ENCODE measurements around the gene STXBP1.

Gene STXBP1

DNA sequence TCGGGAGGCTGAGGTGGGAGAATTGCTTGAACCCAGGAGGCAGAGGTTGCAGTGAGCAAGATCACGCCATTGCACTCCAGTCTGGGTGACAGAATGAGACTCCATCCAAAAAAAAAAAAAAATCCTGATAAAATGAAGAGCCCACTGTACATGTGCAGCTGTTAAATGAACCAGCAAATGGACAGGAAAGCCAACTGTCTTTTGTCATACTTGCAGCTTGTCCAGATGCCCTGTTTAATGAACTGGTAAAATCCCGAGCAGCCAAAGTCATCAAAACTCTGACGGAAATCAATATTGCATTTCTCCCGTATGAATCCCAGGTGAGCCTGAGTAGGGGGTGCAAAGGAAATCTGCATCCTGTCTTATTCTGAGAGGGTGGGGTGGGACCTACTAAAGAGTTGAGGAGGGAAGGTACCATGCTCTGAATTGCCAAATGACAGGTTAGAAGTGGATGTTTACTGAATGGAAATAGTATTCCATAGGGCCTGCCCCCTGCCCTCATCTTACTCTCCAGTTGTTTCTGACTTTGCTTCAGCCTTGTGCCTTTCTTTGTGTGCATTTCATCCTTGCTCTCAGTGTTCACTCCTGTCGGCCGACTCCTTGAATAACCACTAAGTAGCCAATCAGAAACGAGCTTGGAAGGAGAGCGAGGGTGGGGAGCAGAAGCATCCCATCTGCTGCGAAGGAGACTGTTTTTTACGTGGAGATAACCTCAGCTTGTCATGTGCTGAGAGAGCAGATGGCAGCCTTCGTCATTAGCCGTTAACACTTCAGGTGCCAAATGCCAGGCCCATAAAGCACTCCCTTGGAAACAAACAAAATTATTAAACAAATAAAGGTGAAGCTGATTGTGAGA, 49.0 kb downstream of the STXBP1 start:
- DNase-seq: no peak

DNA sequence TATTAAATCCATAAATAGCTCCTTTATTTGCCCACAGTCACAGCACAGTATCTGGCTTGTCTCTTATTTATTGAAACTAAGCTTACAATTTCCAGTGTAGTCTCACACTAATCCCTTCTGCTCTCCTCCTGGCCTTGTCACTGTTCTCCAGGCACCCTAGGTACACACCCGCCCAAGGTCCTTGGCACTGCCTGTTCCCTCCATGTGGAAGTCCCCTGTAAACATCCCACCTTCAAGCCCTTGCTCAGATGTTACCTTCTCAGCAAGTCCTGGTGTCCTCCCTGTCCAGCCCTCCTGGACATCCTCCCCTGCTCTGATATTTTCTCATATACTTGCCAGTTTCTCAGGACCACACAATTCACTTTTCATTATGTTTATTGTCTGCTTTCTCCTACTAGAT, 50.5 kb downstream of the STXBP1 start:
- no peak for DNase-seq

DNA sequence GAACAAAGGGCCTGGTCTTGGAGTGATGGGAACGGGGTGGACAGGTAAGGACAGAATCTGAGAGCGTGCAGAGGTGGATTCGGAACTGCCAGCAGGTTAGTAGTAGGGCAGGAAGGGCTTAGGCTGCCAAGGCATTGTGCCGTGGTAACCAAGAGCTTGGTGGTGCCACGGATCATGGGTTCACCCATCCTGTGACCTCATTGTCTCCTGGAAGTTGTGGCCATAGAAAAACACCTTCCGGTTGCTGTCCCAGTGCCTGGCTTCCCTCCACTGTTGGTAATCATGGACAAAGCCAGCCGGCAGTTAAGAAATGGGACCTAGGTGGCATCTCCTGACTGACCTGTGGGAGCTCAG, 52.2 kb downstream of the STXBP1 start:
- no peak for DNase-seq

DNA sequence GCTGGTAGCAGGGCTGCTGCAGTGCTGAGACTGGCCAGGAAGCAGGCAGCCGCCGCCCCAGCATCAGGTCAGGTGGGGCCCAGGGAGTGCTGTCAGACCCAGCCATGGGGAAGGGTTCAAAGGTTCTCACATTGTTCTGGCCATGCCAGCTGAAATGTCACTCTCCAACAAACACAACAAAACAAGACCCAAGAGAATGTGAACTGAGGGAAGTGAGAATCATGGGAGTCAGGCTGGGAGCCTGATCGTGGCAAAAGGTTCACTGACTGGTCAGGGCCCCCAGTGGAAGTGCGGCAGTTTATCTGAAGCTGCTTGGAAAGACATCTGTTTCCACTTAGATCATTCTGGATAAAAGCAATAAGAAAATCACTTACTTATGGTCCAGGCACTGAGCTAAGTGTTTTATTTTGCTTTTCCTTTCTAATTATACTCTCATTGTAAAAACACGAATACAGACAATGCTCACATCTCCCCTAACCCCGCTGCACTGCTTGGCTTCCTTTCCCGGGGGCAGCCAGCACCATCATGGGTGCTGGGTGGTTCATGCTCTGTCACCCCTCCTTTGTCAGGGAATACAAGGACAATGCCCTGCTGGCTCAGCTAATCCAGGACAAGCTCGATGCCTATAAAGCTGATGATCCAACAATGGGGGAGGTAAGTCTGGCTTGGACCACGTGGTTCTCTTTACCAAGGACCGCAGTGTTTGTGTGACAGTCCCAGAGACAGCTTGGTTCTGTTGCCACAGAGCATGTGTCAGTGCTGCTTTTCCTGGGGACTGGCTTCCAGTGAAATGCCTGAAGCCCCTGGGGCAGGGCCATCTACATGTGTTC, 52.8 kb downstream of the STXBP1 start:
- no peak for DNase-seq

DNA sequence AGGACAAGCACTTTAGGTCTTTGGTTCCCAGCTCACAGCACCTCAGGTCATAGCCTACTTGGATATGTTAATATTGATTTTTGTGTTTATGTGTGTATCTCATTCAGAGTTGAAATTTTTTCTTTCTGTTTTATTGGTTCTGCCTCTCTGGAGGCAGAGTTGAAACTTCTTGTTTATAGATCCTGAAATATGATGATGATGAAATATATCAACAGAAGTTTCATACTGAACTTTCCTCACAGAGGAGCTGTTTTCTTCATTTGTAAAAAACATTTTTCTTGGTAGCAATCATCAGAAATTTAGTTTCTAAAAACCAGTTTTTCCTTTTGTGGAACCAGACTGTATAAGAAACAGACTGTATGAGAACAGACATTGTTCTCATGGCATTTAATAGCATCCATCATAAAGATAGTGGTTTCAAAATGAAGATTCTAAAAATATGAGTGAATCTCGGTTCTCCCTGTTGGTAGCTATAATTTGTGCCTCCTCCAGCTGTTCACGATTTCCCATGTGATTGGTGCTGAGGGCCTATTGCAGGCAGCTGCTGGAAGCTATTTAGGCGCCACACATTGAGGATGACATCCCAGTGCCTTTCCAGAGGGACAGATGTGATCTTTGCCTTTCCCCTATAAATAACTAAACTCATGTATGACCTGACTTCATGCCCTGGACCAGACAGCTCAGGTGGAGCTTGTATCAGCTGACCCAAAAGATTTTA, 55.2 kb downstream of the STXBP1 start:
- peak; percentile 7 for DNase-seq

DNA sequence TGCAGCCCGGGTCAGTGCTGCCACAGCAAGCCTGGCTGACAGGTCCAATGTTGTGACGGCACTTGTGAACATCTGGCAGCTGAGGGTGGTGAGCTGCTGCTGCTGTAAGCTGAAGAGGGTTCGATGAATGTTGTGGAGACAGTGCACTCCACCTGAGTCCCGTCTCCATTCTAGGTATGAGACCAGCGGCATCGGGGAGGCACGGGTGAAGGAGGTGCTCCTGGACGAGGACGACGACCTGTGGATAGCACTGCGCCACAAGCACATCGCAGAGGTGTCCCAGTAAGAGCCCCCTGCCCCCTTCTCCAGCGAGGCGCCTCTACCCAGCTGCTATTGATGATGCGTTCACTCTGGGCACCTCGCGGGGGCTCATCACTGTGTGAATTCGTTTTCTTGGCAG, 55.8 kb downstream of the STXBP1 start:
- no peak for DNase-seq

DNA sequence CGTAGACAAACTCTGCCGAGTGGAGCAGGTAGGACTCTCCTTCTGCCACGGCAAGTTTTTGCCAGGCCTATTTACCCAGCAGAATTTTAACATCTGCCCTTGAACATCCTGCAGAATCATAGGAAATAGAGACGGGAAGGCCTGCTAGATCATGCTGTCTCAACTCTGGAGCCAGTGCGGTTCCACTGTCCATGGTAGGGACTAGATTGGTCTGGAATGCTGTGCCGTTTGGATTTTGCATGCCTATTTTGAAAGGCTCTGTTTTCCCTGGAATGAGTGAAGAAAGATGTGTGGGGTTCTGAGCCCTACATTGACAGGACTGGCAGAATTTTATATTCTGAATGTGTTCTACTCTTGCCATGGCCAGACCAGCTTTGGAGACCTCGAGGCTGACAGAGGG, 61.2 kb downstream of the STXBP1 start:
- no peak for DNase-seq

DNA sequence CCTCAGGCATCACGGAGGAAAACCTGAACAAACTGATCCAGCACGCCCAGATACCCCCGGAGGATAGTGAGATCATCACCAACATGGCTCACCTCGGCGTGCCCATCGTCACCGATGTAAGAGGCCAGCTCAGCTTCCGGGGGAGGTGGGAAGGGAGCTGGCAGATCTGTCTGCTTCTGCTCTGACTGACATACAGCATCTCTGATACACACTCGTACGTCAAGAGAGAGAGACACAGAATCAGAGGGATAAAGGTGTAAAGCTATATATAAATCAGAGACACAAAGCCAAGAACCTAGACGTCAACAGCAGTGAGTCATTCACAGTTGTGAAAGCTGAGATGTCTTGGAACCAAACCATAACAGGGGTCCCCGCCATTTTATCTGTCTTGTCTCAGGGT, 64.6 kb downstream of the STXBP1 start:
- no peak for DNase-seq

DNA sequence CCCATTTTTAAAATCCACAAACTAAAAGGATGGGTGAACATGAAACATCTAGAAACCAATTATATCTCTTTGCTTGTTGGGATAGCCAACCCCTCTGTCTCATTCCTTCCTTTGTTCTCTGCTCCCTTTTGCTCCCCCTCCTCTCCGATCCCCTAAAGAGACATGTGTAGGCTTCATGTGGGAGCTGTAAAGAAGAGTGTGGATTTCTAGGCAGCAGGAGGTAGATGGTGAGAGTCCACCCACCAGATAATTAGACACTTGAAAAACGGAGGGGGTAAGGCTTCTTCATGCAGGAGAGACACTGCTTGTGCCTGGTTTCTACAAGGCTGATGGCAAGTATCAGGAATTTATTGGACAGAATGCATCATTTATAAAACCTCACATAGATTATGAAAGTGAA, 67.4 kb downstream of the STXBP1 start:
- DNase-seq: no peak

DNA sequence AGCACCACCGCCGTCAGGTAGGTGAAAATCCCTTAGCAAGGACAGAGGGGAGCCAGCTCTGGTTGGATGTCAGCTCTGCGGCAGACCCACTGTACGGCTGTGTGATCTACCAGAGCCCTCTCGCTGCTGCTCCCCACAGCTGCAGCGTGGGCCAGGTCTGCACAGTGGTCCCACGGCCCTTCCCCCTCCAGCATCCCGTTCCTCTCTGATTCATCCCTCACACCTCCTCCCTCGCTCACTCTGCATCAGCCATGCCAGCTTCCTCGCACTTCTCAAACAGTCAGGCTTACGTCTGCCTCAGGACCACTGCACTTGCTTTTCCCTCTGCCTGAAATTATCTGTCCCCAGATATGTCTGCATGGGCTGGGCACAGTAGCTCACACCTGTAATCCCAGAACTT, 68.1 kb downstream of the STXBP1 start:
- no peak for DNase-seq

DNA sequence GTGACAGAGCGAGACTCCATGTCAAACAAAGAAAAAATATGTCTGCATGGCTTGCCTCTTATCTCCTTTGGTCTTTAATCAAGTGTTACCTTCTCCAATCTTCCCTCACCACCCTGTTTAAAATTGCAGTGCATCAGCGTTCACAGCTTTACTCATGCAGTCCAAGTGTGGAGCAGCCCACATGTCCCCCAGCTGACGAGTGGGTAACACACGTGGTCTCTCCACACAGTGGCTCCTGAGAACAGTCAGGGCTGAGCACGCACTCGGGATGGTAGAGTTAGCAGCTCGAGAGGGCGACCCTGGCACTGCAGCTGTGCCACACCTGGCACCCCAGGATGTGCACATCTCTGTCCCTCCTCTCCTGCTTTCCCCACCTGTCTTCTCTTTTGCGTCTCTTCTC, 68.8 kb downstream of the STXBP1 start:
- DNase-seq: no peak

DNA sequence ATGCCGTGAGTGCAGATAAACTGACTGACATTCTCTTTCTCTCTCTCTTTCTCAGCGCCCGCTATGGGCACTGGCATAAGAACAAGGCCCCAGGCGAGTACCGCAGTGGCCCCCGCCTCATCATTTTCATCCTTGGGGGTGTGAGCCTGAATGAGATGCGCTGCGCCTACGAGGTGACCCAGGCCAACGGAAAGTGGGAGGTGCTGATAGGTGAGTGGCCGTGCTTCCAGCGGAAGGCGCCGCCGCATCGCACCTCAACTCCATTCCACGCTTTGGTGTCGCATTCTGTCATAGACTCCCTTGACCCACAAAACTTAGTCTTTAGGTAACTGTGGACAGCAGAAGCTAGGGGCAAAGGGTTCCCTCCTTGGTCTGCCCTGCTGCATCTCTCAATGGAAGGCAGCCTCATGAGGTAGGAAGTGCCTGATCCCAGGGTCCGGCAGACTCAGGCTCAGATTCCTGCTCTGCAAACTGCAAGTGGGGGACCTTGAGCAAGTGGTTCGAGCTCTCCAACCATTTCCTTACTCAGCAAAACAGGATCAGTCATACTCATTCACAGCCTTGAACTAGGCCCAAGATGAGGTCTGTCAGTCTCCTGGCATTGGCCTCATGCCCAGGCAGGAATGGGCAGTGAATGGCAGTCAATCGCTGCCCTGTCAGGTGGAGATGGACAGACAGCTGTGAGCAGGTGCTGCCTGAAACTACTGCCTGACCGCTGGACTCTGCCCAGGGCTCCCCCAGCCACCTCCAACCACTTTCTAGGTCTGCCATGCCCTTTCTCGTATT, 70.5 kb downstream of the STXBP1 start:
- DNase-seq: no peak

DNA sequence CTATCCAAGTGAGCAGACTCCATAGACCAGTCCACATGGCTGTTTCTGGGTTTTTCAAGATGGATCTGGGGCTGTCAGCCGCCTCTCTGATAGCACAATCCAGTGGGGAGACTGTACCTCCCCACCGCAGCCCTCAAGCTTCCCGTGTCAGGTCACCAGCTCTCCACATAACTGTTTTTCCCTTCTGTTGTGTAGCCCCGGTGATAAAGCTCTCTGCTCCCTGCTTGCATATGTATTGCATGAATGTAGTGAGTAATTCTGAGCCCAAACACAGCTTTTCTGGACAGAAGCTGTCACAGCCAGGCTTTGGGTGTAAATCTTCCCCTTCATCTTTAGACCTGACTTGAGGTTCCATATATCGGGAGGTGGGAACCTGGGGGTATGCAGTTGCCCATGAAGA, 71.6 kb downstream of the STXBP1 start:
- DNase-seq: no peak

DNA sequence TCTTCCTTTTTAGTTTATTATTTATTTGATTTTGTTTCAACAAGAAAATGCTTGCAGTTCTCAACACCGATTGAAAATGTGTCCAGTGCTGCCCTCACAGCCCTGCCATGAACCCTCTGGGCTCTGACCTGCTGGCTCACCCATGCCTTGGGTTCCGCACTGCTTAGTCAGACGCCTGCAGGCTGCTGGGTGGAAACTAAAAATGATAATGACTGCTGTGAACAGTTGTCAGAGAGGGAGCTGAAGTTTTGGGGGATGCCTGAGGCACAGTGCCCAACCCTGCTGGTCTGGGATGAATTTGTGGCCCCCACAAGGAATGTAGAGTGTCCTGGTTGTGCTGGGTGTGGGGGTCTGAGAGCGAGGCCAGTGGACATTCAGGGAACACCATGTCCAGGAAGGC, 72.5 kb downstream of the STXBP1 start:
- DNase-seq: no peak

DNA sequence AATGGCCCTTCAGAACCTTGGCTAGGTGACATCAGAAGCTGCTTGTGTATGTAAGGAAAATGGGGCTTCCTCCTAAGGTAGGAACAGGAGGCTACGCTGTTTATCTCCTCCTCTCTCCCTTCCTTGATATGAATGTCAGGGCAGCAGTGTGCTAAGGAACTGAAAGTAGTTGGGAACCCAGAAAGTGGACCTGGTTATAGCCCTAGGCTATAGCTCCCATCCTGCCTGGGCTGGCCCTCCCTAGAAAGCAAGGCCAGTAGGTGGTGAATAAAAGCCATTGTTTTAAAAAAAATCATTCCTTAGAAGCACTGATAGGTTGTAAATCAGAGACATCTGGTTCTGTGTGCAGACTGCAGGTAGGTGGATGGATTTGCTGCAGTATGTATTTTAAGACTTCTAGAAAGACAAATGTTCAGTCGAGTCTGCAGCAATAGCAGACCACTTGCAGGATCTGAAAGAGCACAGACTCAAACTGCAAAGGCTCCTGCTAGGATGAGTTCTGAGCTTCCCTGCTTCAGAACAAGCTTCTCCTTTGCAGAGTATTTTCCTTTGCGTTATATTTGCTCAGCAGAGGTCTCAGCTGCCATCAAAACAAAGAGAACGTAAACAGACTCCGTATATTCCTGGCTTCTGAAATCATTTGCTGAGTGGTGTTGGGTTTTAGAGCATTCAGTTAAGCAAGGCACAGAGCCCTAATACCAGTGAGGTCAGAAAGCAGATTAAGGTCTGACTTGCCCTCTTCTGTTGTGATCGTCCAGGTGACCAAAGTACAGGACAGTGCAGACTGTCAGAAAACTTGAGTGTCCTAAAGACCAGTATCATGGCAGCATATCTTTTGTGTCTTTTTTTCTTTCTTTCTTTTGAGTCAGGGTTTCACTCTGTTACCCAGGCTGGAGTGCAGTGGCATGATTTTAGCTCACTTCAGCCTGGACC, 74.7 kb downstream of the STXBP1 start:
- DNase-seq: no peak

DNA sequence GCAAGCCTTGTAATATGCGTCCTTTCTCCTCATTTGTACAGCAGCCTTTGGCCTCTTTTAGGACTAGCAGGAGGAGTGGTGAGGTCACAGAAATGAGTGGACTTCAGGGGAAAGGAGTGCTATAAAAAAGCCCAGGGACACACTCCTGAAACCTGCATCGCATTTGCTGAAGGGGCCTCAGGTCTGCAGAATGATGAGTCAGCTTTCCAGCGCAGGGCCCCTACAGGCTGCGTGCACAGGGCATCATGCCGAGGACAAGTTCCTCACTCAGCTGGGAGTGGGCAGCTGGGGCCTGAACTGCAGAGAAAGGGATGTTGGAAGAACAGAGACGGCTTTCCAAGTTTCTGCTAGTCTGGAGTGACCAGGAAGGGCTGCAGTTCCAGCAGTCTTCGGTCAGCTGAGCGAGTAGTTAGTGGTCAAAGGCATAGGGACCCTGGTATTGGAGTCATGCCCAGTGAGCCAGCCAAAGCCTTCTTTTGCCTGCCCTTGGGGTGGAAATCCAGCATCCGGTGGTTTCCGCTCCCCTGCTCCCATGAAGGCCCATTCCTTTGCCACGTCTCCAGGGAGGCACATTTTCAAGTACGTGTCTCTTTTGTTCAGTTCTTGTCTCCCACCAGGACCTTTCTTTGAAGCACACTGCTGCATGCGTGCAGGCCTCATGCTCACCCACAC, 77.4 kb downstream of the STXBP1 start:
- no peak for DNase-seq

DNA sequence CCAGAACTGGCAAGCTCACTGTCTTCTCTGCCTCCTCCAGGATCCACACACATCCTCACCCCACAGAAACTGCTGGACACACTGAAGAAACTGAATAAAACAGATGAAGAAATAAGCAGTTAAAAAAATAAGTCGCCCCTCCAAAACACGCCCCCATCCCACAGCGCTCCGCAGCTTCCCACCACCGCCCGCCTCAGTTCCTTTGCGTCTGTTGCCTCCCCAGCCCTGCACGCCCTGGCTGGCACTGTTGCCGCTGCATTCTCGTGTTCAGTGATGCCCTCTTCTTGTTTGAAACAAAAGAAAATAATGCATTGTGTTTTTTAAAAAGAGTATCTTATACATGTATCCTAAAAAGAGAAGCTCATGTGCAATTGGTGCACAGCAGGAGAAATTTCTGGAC, 78.7 kb downstream of the STXBP1 start:
- no peak for DNase-seq

DNA sequence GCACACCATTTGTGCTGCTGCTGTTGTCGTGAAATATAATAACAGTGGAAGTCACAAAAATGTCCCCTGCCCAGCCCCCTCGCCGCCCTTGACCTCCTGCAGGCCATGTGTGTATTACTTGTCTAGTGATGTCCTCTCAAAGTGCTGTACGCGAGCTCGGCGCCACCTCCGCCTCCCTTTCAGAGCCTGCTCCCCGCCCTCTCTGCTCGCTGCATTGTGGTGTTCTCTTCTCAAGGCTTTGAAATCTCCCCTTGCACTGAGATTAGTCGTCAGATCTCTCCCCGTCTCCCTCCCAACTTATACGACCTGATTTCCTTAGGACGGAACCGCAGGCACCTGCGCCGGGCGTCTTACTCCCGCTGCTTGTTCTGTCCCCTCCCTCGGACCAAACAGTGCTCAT, 80.0 kb downstream of the STXBP1 start:
- DNase-seq: no peak

DNA sequence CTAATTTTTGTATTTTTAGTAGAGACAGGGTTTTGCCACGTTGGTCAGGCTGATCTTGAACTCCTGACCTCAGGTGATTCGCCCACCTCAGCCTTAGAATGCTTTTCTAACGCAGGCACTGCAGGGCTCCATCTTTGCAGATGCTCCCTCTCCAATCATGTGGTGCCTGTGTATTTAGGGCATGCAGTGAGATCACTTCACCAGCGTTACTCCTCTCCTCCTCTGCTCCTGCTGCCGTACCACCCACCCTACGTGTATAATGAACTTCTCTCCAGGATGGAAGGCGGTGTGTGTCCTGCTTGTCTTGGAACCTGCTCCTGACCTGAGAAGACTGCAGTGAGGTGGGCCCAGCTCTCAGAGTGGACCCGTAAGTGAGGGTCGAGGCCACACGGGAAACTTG, 81.1 kb downstream of the STXBP1 start:
- DNase-seq: no peak

DNA sequence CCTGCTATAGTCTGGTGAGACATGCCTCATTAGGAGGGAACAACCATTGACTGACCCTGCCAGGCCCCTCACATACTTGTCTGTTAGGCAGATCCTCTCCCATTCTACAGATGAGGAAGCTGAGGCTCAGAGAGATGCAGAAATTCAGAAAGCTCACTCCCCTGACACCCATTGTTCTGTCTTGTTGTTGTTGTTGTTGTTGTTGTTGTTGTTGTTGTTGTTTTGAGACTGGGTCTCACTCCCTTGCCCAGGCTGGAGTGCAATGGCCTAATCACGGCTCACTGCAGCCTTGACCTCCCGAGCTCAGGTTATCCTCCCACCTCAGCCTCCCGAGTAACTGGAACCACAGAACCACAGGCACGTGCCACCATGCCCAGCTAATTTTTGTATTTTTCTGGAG, 81.6 kb downstream of the STXBP1 start:
- no peak for DNase-seq

Measured in inflammatory macrophage treated with lipopolysaccharide for 4 hours (primary cell).